Stimulated activated CD4-positive, alpha-beta T cell treated with anti-CD3 and anti-CD28 coated beads, Interleukin-4, amount 100 ng/mL, for 1 hour (primary cell): ENCODE data around the gene BGN.

Source experiments
- DNase-seq: peaks from one replicate; pipeline ENCODE4 v3.0.0-alpha.2; 2020

BGN gene

DNA sequence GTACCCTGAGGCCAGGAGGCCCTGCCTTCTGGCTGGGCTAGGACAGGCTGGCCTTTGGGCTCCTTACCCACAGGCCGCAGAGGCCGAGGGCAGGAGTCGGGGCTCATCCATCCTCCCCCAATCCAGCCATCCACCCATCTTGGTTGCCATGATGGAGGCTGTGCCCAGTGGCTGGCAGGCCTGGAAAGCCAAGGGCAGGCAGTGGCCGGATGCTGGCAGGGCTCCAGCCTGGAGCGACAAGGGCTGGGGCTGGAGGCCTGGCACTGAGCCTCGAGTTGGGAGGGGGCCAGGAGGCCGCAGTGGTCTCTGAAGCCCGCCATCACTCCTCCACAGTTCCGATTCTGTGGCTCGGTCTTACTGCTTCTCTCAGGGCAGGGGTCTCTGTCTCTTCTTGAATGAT lies 8.6 kb upstream of the BGN start:
- DNase-seq, result no peak

DNA sequence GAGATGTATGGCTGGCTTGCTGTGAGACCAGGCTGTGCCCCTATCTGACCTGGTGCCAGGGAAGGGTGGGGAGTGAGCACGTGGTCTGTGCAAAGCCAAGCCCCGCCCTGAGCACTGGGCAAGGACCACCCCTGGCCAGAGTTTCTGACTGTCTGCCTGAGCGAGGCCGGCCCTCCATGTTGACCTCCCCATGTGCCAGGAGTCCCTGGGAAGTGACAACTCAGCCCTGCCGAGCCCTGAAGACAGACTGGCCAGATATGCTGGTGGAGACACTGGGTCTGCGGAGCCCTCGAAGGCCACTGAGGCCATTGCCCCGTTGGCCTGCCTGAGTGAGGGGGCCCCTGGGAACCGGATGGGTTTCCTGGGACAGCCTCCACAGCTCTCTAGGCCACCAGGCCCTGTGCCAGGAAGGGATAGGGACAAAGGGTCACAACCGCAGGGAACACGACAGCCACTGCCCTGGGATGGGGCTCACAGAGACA lies 7.1 kb upstream of the BGN start:
- no peak for DNase-seq

DNA sequence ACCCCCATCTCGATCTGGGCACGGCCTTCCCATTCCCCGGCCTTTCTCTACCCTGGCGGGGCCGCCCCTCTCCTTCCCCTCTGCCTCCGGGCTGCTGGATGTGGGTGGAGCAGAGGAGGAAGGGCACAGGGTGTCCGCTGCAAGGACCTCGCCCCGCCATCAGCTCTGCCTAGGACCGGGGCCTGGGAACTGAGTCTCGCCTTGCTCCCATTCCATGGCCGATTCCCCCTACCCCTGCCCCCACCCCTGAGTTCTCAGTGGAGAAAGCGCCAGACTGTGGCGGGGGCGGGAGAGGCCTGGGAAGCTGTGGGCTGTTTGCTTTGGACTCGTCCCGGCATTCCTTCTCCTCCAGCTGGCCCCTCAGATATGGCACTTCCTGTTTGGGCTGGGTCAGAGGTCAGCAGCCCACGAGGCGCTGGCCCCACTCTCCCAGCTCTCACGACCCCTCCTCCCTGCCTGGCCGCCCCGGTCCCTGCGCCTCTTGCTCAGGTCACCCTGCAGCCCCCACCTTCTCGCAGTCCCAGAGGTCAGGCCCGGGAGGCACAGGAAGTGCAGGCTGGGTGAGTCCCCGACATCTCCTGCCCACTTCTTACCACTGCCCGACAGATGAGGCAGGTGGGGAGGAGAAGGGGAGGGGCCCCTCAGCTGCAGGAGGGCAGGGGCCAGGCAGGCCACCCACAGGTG lies 6.4 kb upstream of the BGN start:
- DNase-seq, result no peak

DNA sequence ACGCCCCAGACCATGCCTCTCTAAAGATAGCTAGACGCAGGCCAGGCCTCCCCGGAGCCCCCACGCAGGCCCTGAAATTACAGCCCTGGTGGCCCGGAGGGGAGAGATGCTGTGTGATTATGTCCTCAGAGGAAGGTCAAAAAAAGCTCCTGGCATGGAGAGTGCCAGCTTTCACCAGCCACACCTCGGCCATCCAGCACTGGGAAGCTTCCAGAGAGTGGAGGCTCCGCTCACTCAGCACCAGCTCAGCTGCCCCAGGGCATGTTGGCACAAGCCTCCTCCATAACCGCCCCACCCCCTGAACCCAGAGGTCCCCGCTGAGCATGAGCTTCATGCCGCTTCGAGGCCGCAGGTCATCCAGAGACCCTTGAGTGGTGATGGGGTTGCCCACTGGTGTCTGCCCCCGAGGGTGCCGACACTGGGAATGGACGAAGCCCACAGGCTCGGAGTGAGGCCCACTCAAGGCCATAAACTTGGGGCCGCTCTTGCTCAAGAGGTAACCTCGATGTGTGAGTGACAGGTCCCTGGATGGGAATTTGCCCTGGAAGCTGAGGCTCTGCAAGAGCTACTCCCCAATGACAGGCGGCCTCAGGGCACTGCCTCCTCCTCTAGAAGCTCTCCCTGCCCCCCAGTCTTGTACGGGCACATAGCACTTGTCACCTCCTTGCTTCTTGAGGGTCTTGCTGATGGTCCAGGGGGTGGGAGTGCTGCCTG lies 4.4 kb upstream of the BGN start:
- no peak for DNase-seq

DNA sequence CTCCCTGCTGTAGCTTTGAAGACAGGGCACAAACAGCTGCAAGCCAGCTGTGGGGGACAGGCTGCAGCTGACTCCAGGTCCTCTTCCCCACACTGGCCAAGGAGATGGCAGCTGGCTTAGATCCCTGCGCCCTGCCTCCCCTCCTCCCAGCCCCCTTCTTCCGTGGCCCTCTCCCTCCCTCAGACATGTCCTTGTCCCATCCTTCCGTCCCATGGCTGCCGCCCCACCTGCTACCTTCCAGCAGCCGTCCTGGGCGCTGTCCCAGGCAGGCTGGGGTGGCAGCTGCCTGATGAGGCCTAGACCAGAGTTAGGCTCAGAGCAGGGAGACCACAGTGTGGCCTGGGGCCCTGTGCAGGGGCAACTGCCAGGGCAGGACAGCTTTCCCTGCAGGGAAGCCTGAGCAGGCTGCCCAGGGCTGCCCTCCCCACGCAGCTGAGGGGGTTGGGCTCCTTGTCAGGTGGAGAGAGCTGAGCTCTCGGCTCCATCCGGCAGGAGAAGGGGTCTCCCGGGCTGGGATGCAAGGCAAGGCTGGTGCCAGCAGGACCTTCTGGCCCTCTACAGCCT lies 3.3 kb upstream of the BGN start:
- DNase-seq, result no peak

DNA sequence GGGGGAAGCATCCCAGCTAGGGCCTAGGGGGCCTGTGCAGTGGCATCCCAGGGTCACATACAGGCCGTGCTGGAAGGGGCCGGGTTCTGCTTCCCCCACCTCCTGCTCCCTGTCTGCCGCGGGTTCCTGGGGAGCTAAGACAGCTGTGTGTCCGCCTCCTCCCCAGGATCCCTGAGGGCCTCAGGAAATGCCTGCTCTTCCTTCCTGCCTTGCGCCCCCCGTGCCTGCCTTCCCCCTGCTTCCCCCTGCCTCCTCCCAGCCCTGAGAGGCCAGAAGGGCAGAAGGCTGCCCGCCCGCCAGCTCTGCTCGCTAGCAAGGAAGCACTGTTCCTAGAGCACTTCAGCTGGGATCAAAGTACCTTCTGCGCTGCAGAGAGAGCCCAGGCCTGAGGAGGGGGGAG lies 2.9 kb upstream of the BGN start:
- no peak for DNase-seq

DNA sequence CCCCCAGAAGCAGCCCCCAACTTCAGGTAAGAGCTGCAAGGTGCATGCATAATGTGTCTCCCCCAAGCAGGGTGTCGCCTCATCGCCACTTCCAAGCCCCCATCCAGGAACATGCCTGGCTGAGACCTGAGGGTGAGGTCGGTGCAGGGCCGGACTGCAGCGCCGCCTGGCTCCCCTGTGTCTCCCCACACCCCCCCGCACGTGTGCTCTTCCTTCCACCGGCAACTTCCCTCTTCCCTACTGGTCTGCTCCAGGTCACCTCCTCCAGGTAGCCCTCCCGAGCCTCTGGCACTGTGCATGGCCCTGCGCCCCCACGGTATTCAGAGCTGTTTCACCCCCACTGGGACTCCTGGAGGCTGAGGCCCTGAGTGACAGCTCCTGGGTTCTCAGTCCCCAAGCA lies 2.2 kb upstream of the BGN start:
- no peak for DNase-seq

DNA sequence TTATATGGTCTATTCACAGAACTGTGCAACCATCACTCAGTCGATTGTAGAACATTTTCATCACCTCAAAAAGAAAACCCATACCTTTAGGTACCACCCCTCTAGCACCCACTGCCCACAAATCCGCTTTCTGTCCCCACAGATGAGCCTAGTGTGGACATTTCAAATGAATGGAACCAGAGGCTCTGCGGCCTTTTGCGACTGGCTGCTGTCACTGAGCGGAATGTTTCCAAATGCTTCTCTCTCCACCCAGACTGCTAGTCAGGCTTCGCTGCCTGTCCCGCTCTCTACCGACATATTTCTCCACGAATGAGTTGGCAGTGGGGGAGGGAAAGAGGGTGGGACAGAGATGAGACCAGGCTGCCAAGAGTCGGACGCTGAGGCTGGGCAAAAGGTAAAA lies 1.7 kb upstream of the BGN start:
- no peak for DNase-seq

DNA sequence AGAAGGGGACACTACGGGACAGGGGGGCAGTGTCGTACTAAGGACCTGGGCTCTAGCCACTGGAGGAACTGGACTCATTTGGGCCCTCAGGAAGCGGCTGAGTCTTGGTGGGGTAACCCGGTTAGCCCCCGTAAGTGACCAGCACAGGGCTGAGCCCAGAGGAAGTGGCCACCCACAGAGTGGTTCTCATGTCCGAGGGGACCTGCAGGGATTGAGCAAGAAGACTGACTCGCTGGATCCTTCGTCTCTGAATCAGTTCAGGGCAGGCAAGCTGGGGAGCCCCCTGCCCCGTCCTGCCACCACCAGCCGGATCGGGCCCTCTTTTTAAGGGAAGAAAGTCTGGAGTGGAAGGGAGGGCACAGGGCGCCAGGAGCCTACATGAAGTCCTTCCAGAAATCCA lies 719 bp upstream of the BGN start:
- no peak for DNase-seq

DNA sequence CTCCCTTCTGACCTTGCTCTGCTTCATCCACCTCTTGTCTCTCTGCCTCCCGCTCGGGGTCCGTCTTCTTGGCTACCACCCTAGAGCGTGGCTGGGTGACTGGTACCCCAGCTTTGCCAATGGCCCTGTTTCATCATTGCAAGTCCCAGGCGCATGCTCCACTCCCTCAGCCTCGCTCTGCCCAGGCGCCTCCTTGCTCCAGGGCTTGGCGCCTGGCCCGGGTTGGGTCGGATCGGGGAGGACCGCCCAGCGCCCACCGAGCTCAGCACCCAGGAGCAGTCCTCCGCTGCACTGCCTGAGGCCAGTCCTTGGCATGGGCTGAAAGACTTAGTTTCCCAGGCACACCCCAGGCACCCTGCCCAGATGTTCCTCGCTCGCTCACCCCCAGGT lies 577 bp downstream of the BGN start:
- no peak for DNase-seq

DNA sequence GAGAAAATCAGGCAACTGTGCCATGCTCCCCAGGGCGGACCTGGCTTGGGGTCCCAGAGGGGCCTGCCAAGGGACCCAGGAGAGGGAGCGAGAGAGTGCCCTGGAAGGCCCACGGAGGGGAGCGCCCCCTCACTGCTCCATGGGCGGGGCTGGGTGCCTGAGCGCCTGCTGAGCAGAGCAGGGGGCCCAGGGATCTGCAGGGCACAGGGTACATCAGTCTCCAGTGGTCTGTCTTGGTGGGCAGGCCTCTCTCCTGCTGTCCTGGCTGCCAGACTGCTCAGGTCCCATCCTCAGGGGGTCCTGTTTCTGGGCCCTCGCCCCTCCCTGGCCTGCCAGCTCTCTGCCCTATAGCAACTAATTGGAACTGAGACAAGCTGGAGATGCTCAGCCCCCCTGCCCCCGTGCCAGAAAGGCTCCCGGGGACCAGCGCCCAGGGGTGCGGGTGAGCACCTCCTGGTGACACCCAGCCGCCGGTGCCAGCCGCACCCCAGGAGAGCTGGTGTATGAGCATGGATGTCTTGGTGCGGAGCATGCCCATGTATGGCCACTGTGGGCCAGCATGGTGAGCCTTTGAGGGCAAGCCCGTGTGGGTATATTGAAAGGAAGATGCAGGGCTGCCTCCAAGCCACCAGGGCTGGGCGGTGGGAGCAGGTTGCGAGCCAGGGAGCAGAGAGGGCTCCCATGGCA lies 1.3 kb downstream of the BGN start:
- no peak for DNase-seq

DNA sequence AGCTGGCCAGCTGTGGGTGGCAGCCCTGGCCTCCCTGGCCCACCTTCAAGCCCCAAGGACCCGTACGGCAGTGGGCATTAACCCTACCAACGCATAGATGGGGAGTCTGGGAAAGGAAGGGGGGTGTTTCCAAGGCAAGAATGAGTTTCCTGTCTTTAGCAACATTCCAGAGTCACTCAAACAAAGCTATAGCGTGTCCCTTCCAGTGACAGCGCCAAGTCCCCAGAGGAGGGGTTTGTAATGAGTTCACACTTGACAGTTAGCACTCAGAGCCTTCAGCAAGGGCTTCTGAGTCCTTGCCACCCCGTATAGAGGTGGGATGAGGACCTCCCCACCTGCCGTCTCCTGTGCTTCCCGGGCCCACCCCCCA lies 1.8 kb downstream of the BGN start:
- no peak for DNase-seq

DNA sequence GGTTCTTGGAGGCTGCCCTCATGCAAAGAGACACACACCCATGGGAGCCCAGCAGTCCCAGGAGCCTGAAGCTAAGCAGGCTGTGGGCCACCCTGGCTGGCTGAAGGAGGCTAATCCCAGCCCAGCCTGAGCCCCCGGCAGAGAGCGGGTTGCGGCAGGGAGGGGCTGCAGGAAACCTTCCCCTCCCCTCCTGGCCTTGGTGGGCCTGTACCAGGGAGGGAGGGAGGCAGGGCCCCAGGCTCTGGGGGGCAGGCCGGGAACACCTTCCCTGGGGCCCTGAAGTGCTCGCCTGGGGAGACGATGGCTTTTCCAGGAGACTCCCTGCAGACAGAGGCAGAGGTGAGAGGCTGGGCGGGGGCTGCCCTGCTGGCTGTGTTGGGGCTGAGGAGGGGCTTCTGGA lies 3.7 kb downstream of the BGN start:
- no peak for DNase-seq

DNA sequence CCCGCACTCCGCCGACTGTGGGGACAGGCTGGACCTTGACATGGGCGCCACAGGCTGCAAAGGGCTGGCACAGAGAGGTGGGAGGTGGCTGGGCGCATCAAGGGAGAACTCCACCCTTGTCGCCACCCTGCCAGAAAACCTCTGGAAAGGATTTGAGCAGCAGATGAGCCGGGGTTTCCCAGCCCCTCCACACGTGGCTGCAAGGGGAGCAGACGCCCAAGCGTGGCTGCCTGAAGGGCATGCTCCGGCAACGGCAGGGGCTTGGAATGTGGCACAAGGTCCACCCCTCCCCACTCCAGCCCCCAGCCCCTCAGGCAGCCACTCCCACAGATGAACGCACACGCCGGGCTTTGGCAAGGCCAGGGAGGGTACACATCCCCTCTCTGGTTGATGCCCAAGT lies 4.6 kb downstream of the BGN start:
- no peak for DNase-seq

DNA sequence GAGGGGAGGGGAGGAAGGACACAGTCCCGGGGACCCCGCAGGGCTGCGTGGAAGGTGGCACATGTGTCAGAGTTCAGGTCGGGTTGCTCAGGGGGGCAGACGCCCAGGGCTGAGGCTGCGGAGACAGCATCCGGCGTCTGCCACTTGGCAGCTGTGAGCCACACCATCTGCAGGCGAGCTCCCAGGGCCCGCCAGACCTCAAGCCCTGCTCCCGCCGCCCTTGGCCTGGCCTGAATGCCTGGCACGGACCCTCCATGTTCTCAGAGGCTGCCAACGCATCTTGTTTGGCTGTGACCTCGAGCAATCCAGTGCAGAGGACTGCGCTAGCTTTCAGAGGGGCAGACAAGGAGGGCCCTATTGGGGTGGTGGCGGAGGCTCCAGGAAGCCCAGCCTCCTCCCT lies 5.1 kb downstream of the BGN start:
- no peak for DNase-seq

DNA sequence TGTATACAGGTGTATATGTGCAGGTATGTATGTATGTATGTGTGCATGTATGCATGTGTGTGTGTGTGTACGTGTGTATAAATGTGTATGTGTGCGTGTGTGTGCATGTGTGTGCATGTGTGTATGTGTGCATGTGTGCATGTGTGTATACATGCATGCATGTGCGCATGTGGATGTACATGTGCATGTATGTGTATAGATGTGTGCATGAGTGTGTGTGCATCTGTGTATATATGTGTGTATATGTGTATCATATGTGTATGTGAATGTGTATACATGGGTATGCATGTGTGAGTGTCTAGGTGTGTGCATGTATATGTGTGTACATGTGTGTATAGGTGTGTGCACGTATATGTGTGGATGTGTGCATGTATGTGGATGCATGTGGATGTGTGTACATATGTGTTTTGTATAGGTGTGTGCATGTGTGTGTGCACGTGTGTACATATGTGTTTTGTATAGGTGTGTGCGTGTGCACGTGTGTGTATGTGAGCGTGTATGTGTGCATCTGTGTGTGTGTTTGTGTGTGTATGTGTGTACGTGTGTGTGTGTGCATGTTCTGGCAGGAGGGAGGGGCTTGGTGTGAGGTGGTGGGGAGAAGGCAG lies 6.0 kb downstream of the BGN start:
- DNase-seq, result no peak

DNA sequence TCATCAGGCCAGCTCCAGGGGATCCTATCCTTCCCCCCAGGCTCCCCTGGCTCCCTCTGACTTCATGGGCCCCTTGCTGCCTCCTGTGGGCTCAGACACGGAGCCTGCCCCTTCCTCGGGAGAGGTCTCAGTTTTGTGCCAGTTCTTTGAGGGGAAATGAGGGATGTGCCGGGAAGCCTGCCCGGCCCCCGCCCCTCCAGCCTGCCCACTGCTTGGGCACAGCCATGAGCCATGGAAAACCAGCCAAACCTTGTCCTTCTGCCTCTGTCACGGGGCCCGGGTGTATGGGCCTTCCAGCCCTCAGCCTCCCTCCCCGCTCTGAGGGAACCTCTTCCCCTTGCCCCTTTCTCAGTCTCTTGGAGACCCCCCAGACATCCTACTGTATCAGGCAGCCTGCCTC lies 6.8 kb downstream of the BGN start:
- DNase-seq, result no peak

DNA sequence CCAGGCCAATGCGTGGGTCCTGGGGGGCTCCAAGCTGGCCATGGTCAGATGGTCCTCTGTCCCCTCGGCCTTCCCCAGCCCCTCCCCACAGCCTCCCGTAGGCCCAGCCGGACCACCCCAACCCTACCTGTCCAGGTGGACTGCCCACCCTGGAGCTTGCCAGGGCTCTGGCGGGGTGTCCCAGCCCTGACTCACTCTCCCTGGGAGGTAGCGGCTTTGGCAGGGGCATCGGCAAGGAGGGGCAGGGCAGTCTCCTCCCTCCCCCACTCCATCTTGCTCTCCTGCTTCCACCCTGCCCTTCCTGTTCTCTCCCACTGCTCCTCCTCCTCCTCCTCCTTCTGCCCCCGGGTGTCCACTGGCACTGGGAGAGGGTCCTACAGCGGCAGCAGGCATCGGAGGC lies 7.4 kb downstream of the BGN start:
- no peak for DNase-seq

DNA sequence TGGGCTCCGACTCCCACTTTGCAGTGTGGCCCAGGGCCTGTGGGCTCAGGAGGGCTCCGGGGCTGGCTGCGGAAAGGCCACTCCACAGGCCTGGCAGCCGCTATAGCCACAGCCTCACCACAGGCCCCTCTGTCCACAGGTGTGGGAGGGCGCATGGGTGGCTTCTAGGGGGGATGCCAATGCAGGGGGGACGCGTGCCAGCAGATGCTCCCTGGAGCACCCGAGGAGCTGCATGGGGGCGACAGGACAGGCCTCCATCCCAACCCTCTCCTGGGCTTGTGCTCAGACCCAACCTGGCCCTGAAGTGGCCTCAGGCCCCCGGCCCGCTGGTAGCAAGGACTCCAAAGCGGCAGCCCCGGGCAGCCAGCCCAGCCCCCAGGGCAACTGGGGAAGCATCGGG lies 8.0 kb downstream of the BGN start:
- DNase-seq, result no peak

DNA sequence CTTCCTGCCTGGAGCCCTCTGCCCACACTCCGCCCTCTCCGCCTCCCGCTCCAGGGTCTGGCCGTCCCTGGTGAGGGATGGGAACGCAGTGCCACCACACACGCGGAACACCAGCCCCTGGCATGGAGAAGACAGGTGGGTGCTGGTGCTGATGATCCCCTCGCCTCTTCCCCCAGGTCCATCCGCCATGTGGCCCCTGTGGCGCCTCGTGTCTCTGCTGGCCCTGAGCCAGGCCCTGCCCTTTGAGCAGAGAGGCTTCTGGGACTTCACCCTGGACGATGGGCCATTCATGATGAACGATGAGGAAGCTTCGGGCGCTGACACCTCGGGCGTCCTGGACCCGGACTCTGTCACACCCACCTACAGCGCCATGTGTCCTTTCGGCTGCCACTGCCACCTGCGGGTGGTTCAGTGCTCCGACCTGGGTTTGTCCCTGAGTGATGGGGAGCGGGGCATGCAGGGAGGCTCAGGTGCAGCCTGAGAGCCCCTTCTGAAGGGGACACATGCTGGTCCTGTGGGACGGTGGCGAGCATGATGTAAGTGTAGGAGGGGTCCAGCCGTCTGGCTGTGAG lies 9.8 kb downstream of the BGN start:
- no peak for DNase-seq

DNA sequence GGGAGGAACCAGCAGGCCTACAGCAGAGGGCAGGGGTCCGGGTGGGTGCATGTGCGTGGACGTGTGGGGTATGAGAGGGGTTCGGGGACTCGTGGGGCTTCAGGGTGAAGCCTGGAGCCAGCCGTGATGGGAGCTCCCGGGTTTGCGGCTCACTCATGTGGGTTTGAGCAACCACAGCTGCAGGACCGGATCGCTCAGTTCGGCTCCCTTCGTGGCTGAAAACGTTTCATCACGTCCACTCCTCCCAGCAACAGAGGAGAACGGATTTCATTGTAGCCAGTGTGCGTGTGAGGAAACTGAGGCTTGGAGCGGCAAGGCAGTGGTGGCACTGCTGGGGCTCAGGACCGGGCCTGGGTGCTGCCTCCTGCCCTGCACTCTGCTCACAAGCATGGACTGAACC lies 10.6 kb downstream of the BGN start:
- DNase-seq, result no peak

DNA sequence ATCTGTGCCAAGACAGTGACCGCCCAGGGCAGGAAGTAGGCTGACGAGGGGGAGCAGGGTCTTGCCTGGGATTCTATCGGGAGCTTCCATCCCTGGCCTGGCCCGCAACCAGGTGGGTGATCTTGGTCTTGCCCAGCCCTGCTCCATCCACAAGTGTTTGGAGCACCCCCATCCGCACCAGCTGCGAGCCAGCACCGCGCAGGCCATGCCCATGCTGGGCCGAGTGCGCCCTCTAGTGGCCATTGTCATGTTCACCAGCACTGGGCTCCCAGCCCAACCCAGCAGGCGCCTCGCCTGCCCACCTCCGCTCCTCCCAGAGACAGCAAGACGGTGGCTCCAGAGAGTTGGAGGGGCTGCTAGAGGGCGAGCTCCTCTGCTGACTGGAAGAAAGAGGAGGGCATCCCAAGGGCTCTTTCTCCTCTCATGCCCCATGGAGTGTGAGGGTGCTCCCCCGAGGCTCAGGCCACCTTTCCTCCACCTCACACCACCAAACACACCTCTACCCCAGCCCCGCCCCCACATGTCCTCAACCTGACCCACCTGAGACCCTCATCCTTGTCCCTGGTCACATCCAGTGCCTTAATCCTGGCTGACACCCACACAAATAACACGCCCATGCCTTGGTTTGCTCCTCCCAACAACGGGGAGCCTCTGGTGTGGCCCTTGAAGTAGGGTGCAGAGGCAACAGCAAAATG lies 12.9 kb downstream of the BGN start:
- peak; percentile 83 for DNase-seq

DNA sequence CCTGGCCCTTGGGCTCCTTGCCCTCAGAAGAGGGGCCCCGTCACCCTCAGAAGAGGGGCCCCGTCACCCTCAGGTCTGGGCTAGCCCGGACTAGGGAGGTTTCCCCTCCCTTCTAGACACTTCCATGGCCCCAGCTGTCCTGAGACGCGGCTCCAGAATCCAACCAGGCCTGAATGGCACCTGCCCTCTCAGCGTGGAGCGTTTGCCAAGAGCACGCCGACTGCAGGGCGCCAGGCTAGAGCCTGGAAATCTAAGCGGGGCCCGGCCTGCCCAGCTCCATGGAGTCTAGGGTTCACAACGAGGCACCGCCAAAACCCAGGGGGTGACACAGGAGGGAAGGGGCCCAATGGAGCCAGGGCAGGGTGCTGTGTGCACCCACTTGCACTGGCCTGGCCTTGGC lies 14.8 kb downstream of the BGN start:
- DNase-seq, result no peak
